Esophagus muscularis mucosa (tissue), 3 donors: ENCODE results near the gene CFI.

Experiments used
- EP300 ChIP-seq: sonication (generic); formaldehyde crosslinking; IDR thresholded peaks from one replicate; pipeline ENCODE4 v1.6.1; 2017; ENCODE audit warnings: antibody characterized with exemption
- POLR2AphosphoS5 ChIP-seq, 2 donors: sonication (generic); formaldehyde crosslinking; IDR thresholded peaks; one replicate each; pipeline ENCODE4 v1.6.1; 2017; ENCODE audit warnings: antibody characterized with exemption in 2 of 2

DNA sequence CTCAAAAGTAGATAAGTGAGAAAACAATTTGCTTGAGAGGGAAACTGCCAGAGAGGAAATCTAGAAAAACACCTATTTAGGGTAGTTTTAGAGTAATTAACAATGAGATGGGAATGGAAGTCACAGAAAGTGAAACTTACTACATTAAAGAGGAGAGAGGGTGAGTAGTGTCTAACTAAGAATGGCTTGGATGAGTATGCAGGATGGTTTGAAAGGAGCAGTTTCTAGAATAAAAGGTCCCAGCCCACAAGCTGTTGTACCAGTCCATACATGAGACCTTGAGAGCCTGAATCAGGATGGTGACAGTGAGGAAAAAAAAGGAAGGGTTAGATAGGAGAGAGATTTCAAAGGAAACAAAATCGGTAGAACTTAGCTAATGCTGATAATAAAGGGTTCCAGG, 15.1 kb upstream of the CFI start:
- TF ChIP-seq EP300 (no peak), POLR2AphosphoS5 (IDR thresholded peaks at IDR 0.05) (no peak)
